ENCODE results near the gene RAE1. TPM values are rescaled to one million over a fixed set of nuclear protein-coding genes. Genes with fewer than 3 reads are reported as not detected.

RAE1 gene
- polyA plus RNA-seq, 3 donors from 2014 or later: 35.7 to 54.5 (median 40.3) TPM

Other genes with a start within 250 kb of the RAE1 start
- gene BMP7, start 84.6 kb upstream of the RAE1 start, polyA plus RNA-seq: not detected
- gene SPO11, start 21.5 kb upstream of the RAE1 start, polyA plus RNA-seq: not detected
- gene RBM38, start 40.1 kb downstream of the RAE1 start, polyA plus RNA-seq: 10 to 100 TPM; 43.6 to 89.1 (median 80.4) TPM
- not detected for gene CTCFL, start 173.9 kb downstream of the RAE1 start, polyA plus RNA-seq
- not detected for gene PCK1, start 209.9 kb downstream of the RAE1 start, polyA plus RNA-seq

Data from immature natural killer cell (primary cell).